ENCODE data around the gene C5orf34.
"Not testable (repeated sequence)": the region's sequence is repeated elsewhere in the genome, so short reads cannot be mapped to it uniquely, and the experiment has no call there.

C5orf34 gene

GRCh38 chr5:43514471-43514815 is 505 bp downstream of the C5orf34 start:
- H3K4me3 ChIP-seq (ENCODE audit: low read depth, low read length) = peak overlapping the region; percentile 83
- peak overlapping the region; percentile 93 for H3K9ac ChIP-seq (ENCODE audit: low read depth, low read length)
- peaks cover 5% of the 10 kb centered on the region; the same call in 1 of the 2 replicates for H3K9me3 ChIP-seq (ENCODE audit: control insufficient read depth, insufficient read depth, low read length)
- peaks cover 12% of the 10 kb centered on the region; the same call in 1 of the 2 replicates for H3K4me1 ChIP-seq (ENCODE audit: control insufficient read depth, insufficient read depth, low read length)
- H3K36me3 ChIP-seq (ENCODE audit: control insufficient read depth, insufficient read depth, low read length) = no peaks in the 10 kb centered on the region
- no peaks in the 10 kb centered on the region for H3K27me3 ChIP-seq (ENCODE audit: control insufficient read depth, insufficient read depth, low read length)
- peak overlapping the region; percentile 94 for H3K27ac ChIP-seq (ENCODE audit: low read depth, low read length)

GRCh38 chr5:43514025-43514424 is 923 bp downstream of the C5orf34 start:
- Histone ChIP-seq H3K4me3 (ENCODE audit: low read depth, low read length) (peak overlapping the region; percentile 83), H3K4me1 (ENCODE audit: control insufficient read depth, insufficient read depth, low read length) (peaks cover 12% of the 10 kb centered on the region; the same call in 1 of the 2 replicates), H3K36me3 (ENCODE audit: control insufficient read depth, insufficient read depth, low read length) (peaks cover 3% of the 10 kb centered on the region; the same call in 1 of the 2 replicates), H3K9ac (ENCODE audit: low read depth, low read length) (peak overlapping the region; percentile 93), H3K9me3 (ENCODE audit: control insufficient read depth, insufficient read depth, low read length) (peaks cover 5% of the 10 kb centered on the region; the same call in 1 of the 2 replicates), H3K27me3 (ENCODE audit: control insufficient read depth, insufficient read depth, low read length) (no peaks in the 10 kb centered on the region), H3K27ac (ENCODE audit: low read depth, low read length) (peak overlapping the region; percentile 94)

- H3K4me3 ChIP-seq (ENCODE audit: low read depth, low read length); H3K27ac ChIP-seq (ENCODE audit: low read depth, low read length); H3K9me3 ChIP-seq (ENCODE audit: control insufficient read depth, insufficient read depth, low read length); H3K9ac ChIP-seq (ENCODE audit: low read depth, low read length); H3K27me3 ChIP-seq (ENCODE audit: control insufficient read depth, insufficient read depth, low read length): not testable (repeated sequence)
- peaks cover 12% of the 10 kb centered on the region; the same call in 1 of the 2 replicates for H3K4me1 ChIP-seq (ENCODE audit: control insufficient read depth, insufficient read depth, low read length)
- peaks cover 20% of the 10 kb centered on the region for H3K36me3 ChIP-seq (ENCODE audit: control insufficient read depth, insufficient read depth, low read length)
These were observed 3.9 kb downstream of the C5orf34 start for GRCh38 chr5:43511062-43511461.

GRCh38 chr5:43498581-43498980 is 16.4 kb downstream of the C5orf34 start:
- H3K27ac ChIP-seq (ENCODE audit: low read depth, low read length) = no peak overlapping the region
- H3K9me3 ChIP-seq (ENCODE audit: control insufficient read depth, insufficient read depth, low read length) = no peaks in the 10 kb centered on the region
- no peak overlapping the region for H3K4me3 ChIP-seq (ENCODE audit: low read depth, low read length)
- H3K9ac ChIP-seq (ENCODE audit: low read depth, low read length) = no peak overlapping the region
- no peaks in the 10 kb centered on the region for H3K4me1 ChIP-seq (ENCODE audit: control insufficient read depth, insufficient read depth, low read length)
- peaks cover 28% of the 10 kb centered on the region for H3K36me3 ChIP-seq (ENCODE audit: control insufficient read depth, insufficient read depth, low read length)
- no peaks in the 10 kb centered on the region for H3K27me3 ChIP-seq (ENCODE audit: control insufficient read depth, insufficient read depth, low read length)

GRCh38 chr5:43497311-43498104 is 17.4 kb downstream of the C5orf34 start:
- no peaks in the 10 kb centered on the region for H3K27me3 ChIP-seq (ENCODE audit: control insufficient read depth, insufficient read depth, low read length)
- H3K4me3 ChIP-seq (ENCODE audit: low read depth, low read length) = no peak overlapping the region
- no peak overlapping the region for H3K27ac ChIP-seq (ENCODE audit: low read depth, low read length)
- H3K4me1 ChIP-seq (ENCODE audit: control insufficient read depth, insufficient read depth, low read length) = no peaks in the 10 kb centered on the region
- no peaks in the 10 kb centered on the region for H3K9me3 ChIP-seq (ENCODE audit: control insufficient read depth, insufficient read depth, low read length)
- H3K36me3 ChIP-seq (ENCODE audit: control insufficient read depth, insufficient read depth, low read length) = peaks cover 27% of the 10 kb centered on the region
- no peak overlapping the region for H3K9ac ChIP-seq (ENCODE audit: low read depth, low read length)

GRCh38 chr5:43491326-43491725 is 23.6 kb downstream of the C5orf34 start:
- Histone ChIP-seq H3K27ac (ENCODE audit: low read depth, low read length) (no peak overlapping the region), H3K9ac (ENCODE audit: low read depth, low read length) (no peak overlapping the region), H3K4me1 (ENCODE audit: control insufficient read depth, insufficient read depth, low read length) (no peaks in the 10 kb centered on the region), H3K27me3 (ENCODE audit: control insufficient read depth, insufficient read depth, low read length) (no peaks in the 10 kb centered on the region), H3K9me3 (ENCODE audit: control insufficient read depth, insufficient read depth, low read length) (no peaks in the 10 kb centered on the region), H3K36me3 (ENCODE audit: control insufficient read depth, insufficient read depth, low read length) (peaks cover 52% of the 10 kb centered on the region), H3K4me3 (ENCODE audit: low read depth, low read length) (no peak overlapping the region)

- H3K9me3 ChIP-seq (ENCODE audit: control insufficient read depth, insufficient read depth, low read length) = no peaks in the 10 kb centered on the region
- H3K4me1 ChIP-seq (ENCODE audit: control insufficient read depth, insufficient read depth, low read length) = peaks cover 11% of the 10 kb centered on the region
These were observed 28.6 kb downstream of the C5orf34 start for GRCh38 chr5:43486353-43486752.

GRCh38 chr5:43485406-43485805 is 29.5 kb downstream of the C5orf34 start:
- Histone ChIP-seq H3K9me3 (ENCODE audit: control insufficient read depth, insufficient read depth, low read length) (no peaks in the 10 kb centered on the region), H3K36me3 (ENCODE audit: control insufficient read depth, insufficient read depth, low read length) (peaks cover 26% of the 10 kb centered on the region), H3K27ac (ENCODE audit: low read depth, low read length) (no peak overlapping the region), H3K4me1 (ENCODE audit: control insufficient read depth, insufficient read depth, low read length) (peaks cover 11% of the 10 kb centered on the region), H3K27me3 (ENCODE audit: control insufficient read depth, insufficient read depth, low read length) (no peaks in the 10 kb centered on the region), H3K9ac (ENCODE audit: low read depth, low read length) (no peak overlapping the region), H3K4me3 (ENCODE audit: low read depth, low read length) (no peak overlapping the region)

More at GRCh38 chr5:43486353-43486752, 28.6 kb downstream of the C5orf34 start:
- Histone ChIP-seq H3K36me3 (ENCODE audit: control insufficient read depth, insufficient read depth, low read length) (peaks cover 36% of the 10 kb centered on the region), H3K4me3 (ENCODE audit: low read depth, low read length) (no peak overlapping the region), H3K27me3 (ENCODE audit: control insufficient read depth, insufficient read depth, low read length) (no peaks in the 10 kb centered on the region), H3K27ac (ENCODE audit: low read depth, low read length) (no peak overlapping the region), H3K9ac (ENCODE audit: low read depth, low read length) (no peak overlapping the region)

GRCh38 chr5:43484106-43484849 is 30.7 kb downstream of the C5orf34 start:
- H3K27me3 ChIP-seq (ENCODE audit: control insufficient read depth, insufficient read depth, low read length) = no peaks in the 10 kb centered on the region
- H3K4me3 ChIP-seq (ENCODE audit: low read depth, low read length) = peak overlapping the region; percentile 89
- peaks cover 11% of the 10 kb centered on the region for H3K4me1 ChIP-seq (ENCODE audit: control insufficient read depth, insufficient read depth, low read length)
- H3K36me3 ChIP-seq (ENCODE audit: control insufficient read depth, insufficient read depth, low read length) = peaks cover 15% of the 10 kb centered on the region
- H3K27ac ChIP-seq (ENCODE audit: low read depth, low read length) = peak overlapping the region; percentile 95
- H3K9ac ChIP-seq (ENCODE audit: low read depth, low read length) = peak overlapping the region; percentile 86
- H3K9me3 ChIP-seq (ENCODE audit: control insufficient read depth, insufficient read depth, low read length) = no peaks in the 10 kb centered on the region

GRCh38 chr5:43483298-43484105 is 31.4 kb downstream of the C5orf34 start, which contains the start of gene TMEM267:
Gene TMEM267 (minus strand): TSS chr5:43483865. CDS start chr5:43453969, 29,896 bp downstream.
- peaks cover 7% of the 10 kb centered on the region for H3K36me3 ChIP-seq (ENCODE audit: control insufficient read depth, insufficient read depth, low read length)
- peak within 1 kb of the TSS; percentile 95 for H3K27ac ChIP-seq (ENCODE audit: low read depth, low read length)
- peak within 1 kb of the TSS; percentile 89 for H3K4me3 ChIP-seq (ENCODE audit: low read depth, low read length)
- peaks cover 11% of the 10 kb centered on the region for H3K4me1 ChIP-seq (ENCODE audit: control insufficient read depth, insufficient read depth, low read length)
- peak within 1 kb of the TSS; percentile 86 for H3K9ac ChIP-seq (ENCODE audit: low read depth, low read length)
- H3K27me3 ChIP-seq (ENCODE audit: control insufficient read depth, insufficient read depth, low read length) = no peaks in the 10 kb centered on the region
- no peaks in the 10 kb centered on the region for H3K9me3 ChIP-seq (ENCODE audit: control insufficient read depth, insufficient read depth, low read length)
